OCI-LY1 (cell line): ENCODE data around the gene SMARCD2.

Source experiments
- H2AFZ ChIP-seq: fragments of 200-600 bp; sonication (generic), shearing (Covaris generic); 2 replicates; pipeline ENCODE4 v1.6.0; 2014; ENCODE audit warnings: antibody characterized with exemption, mild to moderate bottlenecking, low read length
- H3F3A ChIP-seq: fragments of 200-600 bp; sonication (generic), shearing (Covaris generic); 2 replicates; pipeline ENCODE4 v1.6.0; 2014; ENCODE audit warnings: mild to moderate bottlenecking, antibody characterized with exemption, low read length, moderate library complexity; ENCODE audit not compliant: insufficient read depth
- H3K27ac ChIP-seq: fragments of 200-600 bp; sonication (generic); 2 replicates; pipeline ENCODE4 v1.5.1; 2014; ENCODE audit warnings: low read length, mixed run types, mild to moderate bottlenecking, low read depth; ENCODE audit not compliant: poor library complexity, severe bottlenecking
- H3K27me3 ChIP-seq: fragments of 200-600 bp; sonication (generic); 2 replicates; pipeline ENCODE4 v1.6.0; 2014; ENCODE audit warnings: antibody characterized with exemption, mild to moderate bottlenecking, low read length, moderate library complexity; ENCODE audit not compliant: insufficient read depth
- H3K36me3 ChIP-seq: fragments of 200-600 bp; sonication (generic); 2 replicates; pipeline ENCODE4 v1.6.1; 2014; ENCODE audit warnings: mild to moderate bottlenecking, antibody characterized with exemption, low read length, moderate library complexity, mixed read lengths; ENCODE audit not compliant: insufficient read depth
- H3K4me1 ChIP-seq: fragments of 200-600 bp; sonication (generic); 2 replicates; pipeline ENCODE4 v1.5.1; 2014; ENCODE audit warnings: mild to moderate bottlenecking, low read length, moderate library complexity; ENCODE audit not compliant: insufficient read depth, severe bottlenecking
- H3K4me2 ChIP-seq: fragments of 200-600 bp; sonication (generic), shearing (Covaris generic); 2 replicates; pipeline ENCODE4 v1.6.1; 2014; ENCODE audit warnings: low read length
- H3K4me3 ChIP-seq: fragments of 200-600 bp; sonication (generic); 2 replicates; pipeline ENCODE4 v1.5.1; 2014; ENCODE audit warnings: low read length, low read depth, mild to moderate bottlenecking, mixed read lengths; ENCODE audit not compliant: poor library complexity, severe bottlenecking
- H3K79me2 ChIP-seq: fragments of 200-600 bp; shearing (Covaris generic); 2 replicates; pipeline ENCODE4 v1.6.1; 2016; ENCODE audit warnings: mixed run types, low read length, mixed read lengths; ENCODE audit not compliant: insufficient read depth
- H3K9ac ChIP-seq: fragments of 200-600 bp; sonication (generic), shearing (Covaris generic); 2 replicates; pipeline ENCODE4 v1.6.1; 2014; ENCODE audit warnings: mild to moderate bottlenecking, low read length, mixed read lengths
- H3K9me2 ChIP-seq: fragments of 200-600 bp; sonication (generic), shearing (Covaris generic); 2 replicates; pipeline ENCODE4 v1.6.1; 2014; ENCODE audit warnings: low read depth, mild to moderate bottlenecking, low read length, mixed read lengths
- H3K9me3 ChIP-seq: fragments of 200-600 bp; shearing (Covaris generic); 2 replicates; pipeline ENCODE4 v1.6.1; 2014; ENCODE audit warnings: low read length, mixed read lengths
- H4K20me1 ChIP-seq: fragments of 200-600 bp; sonication (generic), shearing (Covaris generic); 2 replicates; pipeline ENCODE4 v1.6.0; 2016; ENCODE audit warnings: mild to moderate bottlenecking, low read length; ENCODE audit not compliant: insufficient read depth
- EZH2 ChIP-seq: fragments of 200-600 bp; sonication (generic), shearing (Covaris generic); IDR thresholded peaks from 2 replicates; pipeline ENCODE4 v1.8.0; 2017; ENCODE audit warnings: borderline replicate concordance, mixed run types, mild to moderate bottlenecking, antibody characterized with exemption, low read length, moderate library complexity, mixed read lengths
- TF ChIP-seq, protein P1 (sequence below): fragments of 200-600 bp; sonication (generic), shearing (Covaris generic); IDR thresholded peaks from 2 replicates; pipeline ENCODE4 v1.5.1; 2017; ENCODE audit warnings: mild to moderate bottlenecking, antibody characterized with exemption, low read length, moderate library complexity, mixed read lengths

SMARCD2 gene

GRCh38 chr17:63786971-63787711, 55.3 kb downstream of the SMARCD2 start:
- H3K4me2 ChIP-seq = no peak overlapping the region
- H3K27me3 ChIP-seq = no peaks in the 10 kb centered on the region
- H2AFZ ChIP-seq = no peak overlapping the region
- H3K9ac ChIP-seq = no peak overlapping the region
- TF ChIP-seq, protein P1, sequence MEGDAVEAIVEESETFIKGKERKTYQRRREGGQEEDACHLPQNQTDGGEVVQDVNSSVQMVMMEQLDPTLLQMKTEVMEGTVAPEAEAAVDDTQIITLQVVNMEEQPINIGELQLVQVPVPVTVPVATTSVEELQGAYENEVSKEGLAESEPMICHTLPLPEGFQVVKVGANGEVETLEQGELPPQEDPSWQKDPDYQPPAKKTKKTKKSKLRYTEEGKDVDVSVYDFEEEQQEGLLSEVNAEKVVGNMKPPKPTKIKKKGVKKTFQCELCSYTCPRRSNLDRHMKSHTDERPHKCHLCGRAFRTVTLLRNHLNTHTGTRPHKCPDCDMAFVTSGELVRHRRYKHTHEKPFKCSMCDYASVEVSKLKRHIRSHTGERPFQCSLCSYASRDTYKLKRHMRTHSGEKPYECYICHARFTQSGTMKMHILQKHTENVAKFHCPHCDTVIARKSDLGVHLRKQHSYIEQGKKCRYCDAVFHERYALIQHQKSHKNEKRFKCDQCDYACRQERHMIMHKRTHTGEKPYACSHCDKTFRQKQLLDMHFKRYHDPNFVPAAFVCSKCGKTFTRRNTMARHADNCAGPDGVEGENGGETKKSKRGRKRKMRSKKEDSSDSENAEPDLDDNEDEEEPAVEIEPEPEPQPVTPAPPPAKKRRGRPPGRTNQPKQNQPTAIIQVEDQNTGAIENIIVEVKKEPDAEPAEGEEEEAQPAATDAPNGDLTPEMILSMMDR = no peak
- no peak for TF ChIP-seq EZH2
- no peak overlapping the region for H3K4me3 ChIP-seq
- H3F3A ChIP-seq = no peaks in the 10 kb centered on the region
- H4K20me1 ChIP-seq = no peaks in the 10 kb centered on the region
- no peaks in the 10 kb centered on the region for H3K9me2 ChIP-seq
- peaks cover 3% of the 10 kb centered on the region for H3K4me1 ChIP-seq
- H3K79me2 ChIP-seq = peaks cover 42% of the 10 kb centered on the region
- H3K36me3 ChIP-seq = peaks cover 88% of the 10 kb centered on the region
- H3K9me3 ChIP-seq = no peaks in the 10 kb centered on the region
- no peak overlapping the region for H3K27ac ChIP-seq

DNA sequence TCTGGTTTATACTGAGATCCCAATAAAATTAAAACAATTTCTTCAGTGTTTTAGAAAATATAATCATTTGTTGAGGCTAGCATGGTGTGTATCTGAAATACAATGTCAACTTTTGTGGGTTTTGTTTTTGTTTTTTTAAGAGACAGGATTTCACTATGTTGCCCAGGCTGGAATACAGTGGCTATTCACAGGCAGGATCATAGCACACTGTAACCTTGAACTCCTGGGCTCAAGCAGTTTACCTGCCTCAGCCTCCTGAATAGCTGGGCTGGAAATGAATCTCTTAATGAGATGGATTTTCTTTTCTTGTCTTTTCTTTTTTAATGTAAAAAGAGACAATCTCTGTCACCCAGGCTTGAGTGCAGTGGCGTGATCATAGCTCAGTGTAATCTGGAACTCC, 56.4 kb downstream of the SMARCD2 start:
- H3K27me3 ChIP-seq = no peaks in the 10 kb centered on the region
- H3K4me3 ChIP-seq = no peak overlapping the region
- no peaks in the 10 kb centered on the region for H3K9me3 ChIP-seq
- peaks cover 4% of the 10 kb centered on the region for H3K4me1 ChIP-seq
- no peaks in the 10 kb centered on the region for H3F3A ChIP-seq
- H3K4me2 ChIP-seq = no peak overlapping the region
- no peak overlapping the region for H2AFZ ChIP-seq
- TF ChIP-seq EZH2 = no peak
- TF ChIP-seq, protein P1 = no peak
- H4K20me1 ChIP-seq = no peaks in the 10 kb centered on the region
- H3K9ac ChIP-seq = no peak overlapping the region
- H3K79me2 ChIP-seq = peaks cover 49% of the 10 kb centered on the region
- no peak overlapping the region for H3K27ac ChIP-seq
- H3K9me2 ChIP-seq = no peaks in the 10 kb centered on the region
- peaks cover 83% of the 10 kb centered on the region for H3K36me3 ChIP-seq

DNA sequence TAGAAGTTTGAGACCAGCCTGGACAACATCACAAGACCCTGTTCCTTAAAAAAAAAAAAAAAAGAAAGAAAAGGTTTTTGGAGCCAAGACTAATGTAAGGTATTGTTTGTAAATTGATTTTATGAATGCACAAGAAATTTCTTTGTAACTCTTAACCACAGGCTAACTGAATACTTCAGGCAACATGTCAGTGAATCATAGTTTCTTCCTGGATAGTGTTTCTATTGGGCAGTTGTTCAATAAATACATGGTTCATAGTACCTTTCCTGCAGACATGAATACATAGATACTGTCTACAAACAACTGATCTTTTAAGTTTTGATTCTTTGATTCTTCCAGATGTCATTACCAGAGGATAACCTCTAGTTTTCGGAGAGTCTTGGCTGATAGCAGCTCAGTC, 56.9 kb downstream of the SMARCD2 start:
- Histone ChIP-seq H4K20me1 (no peaks in the 10 kb centered on the region), H3F3A (no peaks in the 10 kb centered on the region), H3K4me3 (no peak overlapping the region), H3K27ac (no peak overlapping the region), H3K4me2 (no peak overlapping the region), H3K9ac (no peak overlapping the region), H3K79me2 (peaks cover 55% of the 10 kb centered on the region), H3K4me1 (peaks cover 4% of the 10 kb centered on the region), H3K36me3 (peaks cover 85% of the 10 kb centered on the region), H3K27me3 (no peaks in the 10 kb centered on the region), H3K9me2 (no peaks in the 10 kb centered on the region), H3K9me3 (no peaks in the 10 kb centered on the region), H2AFZ (no peak overlapping the region)
- TF ChIP-seq EZH2 = no peak
- TF ChIP-seq, protein P1 = no peak
